Measurements from ENCODE around the gene KCNK10. TPM values are rescaled to one million over a fixed set of nuclear protein-coding genes. Genes with fewer than 3 reads are reported as not detected.

Gene KCNK10
- total and polyA plus RNA-seq, 2 of the 8 experiments (the other 6 are each of a cell fraction or from before 2014, with no cell fraction given), result 0.45 to 0.63 TPM

DNA sequence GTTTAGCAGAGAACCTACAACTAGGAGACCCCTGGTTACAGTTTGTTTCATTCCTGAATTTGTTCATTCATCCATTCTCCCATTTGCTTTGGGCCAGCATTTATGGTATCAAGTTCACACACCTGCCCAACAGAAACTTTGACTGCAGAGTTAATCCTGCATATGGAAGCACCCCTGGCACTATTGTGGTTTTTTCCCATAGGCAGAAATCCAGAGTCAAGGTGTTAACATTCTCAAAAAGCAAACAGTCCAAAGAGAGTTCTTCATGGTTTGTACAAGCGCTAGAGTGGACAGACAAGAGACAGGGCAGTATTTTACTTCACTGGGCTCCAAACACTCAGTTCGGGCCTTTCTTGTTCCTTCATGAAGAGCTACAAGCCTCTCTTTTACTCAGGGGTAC lies 51.9 kb downstream of the KCNK10 start:
- no peak overlapping the region for H3K27ac ChIP-seq (ENCODE audit: low read depth, low read length)
- no peaks in the 10 kb centered on the region for H3K36me3 ChIP-seq (ENCODE audit: control insufficient read depth in 2 of 4, insufficient read depth in 4 of 4, low read length in 3 of 4)
- H3K9ac ChIP-seq (replicated peaks in 1 of 4; ENCODE audit: extremely low read depth in 1 of 4, low read depth in 3 of 4, low read length in 3 of 4), result no peak overlapping the region
- H4K20me1 ChIP-seq (replicated peaks in 1 of 2; ENCODE audit: control insufficient read depth in 1 of 2, insufficient read depth in 2 of 2, low read length in 2 of 2), result no peaks in the 10 kb centered on the region
- no peak overlapping the region for H4K8ac ChIP-seq (ENCODE audit: extremely low read depth, insufficient read depth, low read length)
- H3K27me3 ChIP-seq (replicated peaks in 1 of 4; ENCODE audit: control insufficient read depth in 3 of 4, extremely low read depth in 1 of 4, insufficient read depth in 3 of 4, low read length in 3 of 4), result no peaks in the 10 kb centered on the region; a peak in 1 of 7 replicates
- H4K91ac ChIP-seq (replicated peaks; ENCODE audit: insufficient read length, low read length), result no peak overlapping the region
- H2BK15ac ChIP-seq (ENCODE audit: low read length), result no peak overlapping the region
- H2AFZ ChIP-seq (ENCODE audit: low read length), result 0 out of 2 replicates have a peak overlapping the region, but pooled peaks have one; percentile 100
- no peak overlapping the region for H3K23ac ChIP-seq (ENCODE audit: insufficient read length)
- H3K56ac ChIP-seq (replicated peaks; ENCODE audit: insufficient read length, low read depth, low read length), result no peak overlapping the region
- POLR2A ChIA-PET (ENCODE audit: partially characterized antibody), result no interaction called here
- no peak for FAIRE-seq
- no peak overlapping the region for H3K14ac ChIP-seq (ENCODE audit: insufficient read length)
- H3K18ac ChIP-seq (ENCODE audit: extremely low read depth, low read length), result no peak overlapping the region
- H2BK12ac ChIP-seq (ENCODE audit: low read depth, low read length), result no peak overlapping the region
- H3K9me3 ChIP-seq (ENCODE audit: insufficient read depth in 2 of 2, low read depth in 1 of 2, low read length in 1 of 2), result no peaks in the 10 kb centered on the region
- H2BK120ac ChIP-seq (replicated peaks; ENCODE audit: low read depth, low read length), result no peak overlapping the region
- H4K5ac ChIP-seq (ENCODE audit: insufficient read length, low read depth, low read length), result no peak overlapping the region
- no peak overlapping the region for H3K4ac ChIP-seq (replicated peaks; ENCODE audit: insufficient read length, low read depth, low read length)
- CTCF ChIA-PET (ENCODE audit: partially characterized antibody), result interaction anchor here (1.1 to 2.5 kb wide), 3 partner anchors 13 to 82 kb away, joined by 3 to 9 read pairs (median 4); no protein-coding TSS in a partner anchor
- H3K4me2 ChIP-seq (ENCODE audit: insufficient read depth in 1 of 2, low read depth in 2 of 2, low read length in 2 of 2), result no peak overlapping the region
- no peak overlapping the region for H2BK5ac ChIP-seq (ENCODE audit: low read depth, low read length)
- no peak overlapping the region for H2AK5ac ChIP-seq (ENCODE audit: low read depth, low read length)
- H2BK20ac ChIP-seq (ENCODE audit: low read length), result no peak overlapping the region
- H3K4me3 ChIP-seq (ENCODE audit: extremely low read depth in 1 of 4, insufficient read depth in 2 of 4, low read depth in 3 of 4, low read length in 4 of 4), result no peak overlapping the region
- H3K79me1 ChIP-seq (ENCODE audit: low read depth, low read length), result no peaks in the 10 kb centered on the region
- DNase-seq (ENCODE audit: low read depth in 1 of 2, low spot score in 2 of 2), result no peak
- 85% methylated on average over 2 of the region's 2 CpGs; no CpG with 5 or more reads in 1 of the 2 experiments for WGBS, 2 experiments (ENCODE audit: extremely low coverage in 1 of 2, insufficient coverage in 1 of 2, insufficient read length in 1 of 2, insufficient replicate concordance in 2 of 2, low coverage in 1 of 2, low lambda C conversion rate in 2 of 2, missing lambda C conversion rate in 1 of 2)
- H3K4me1 ChIP-seq (replicated peaks in 1 of 4; ENCODE audit: control insufficient read depth in 3 of 4, insufficient read depth in 4 of 4, low read length in 3 of 4), result peaks cover 0 to 4% (median 2%) of the 10 kb centered on the region in 4 experiments; a peak in 3 of 7 replicates
- no peaks in the 10 kb centered on the region for H3K79me2 ChIP-seq (ENCODE audit: control insufficient read depth in 1 of 2, insufficient read depth in 2 of 2, low read length in 2 of 2)
- no peaks in the 10 kb centered on the region for H3K23me2 ChIP-seq (ENCODE audit: low read depth, low read length)
- TF ChIP-seq POLR2A (IDR thresholded peaks at IDR 0.05; ENCODE audit: control extremely low read depth in 1 of 2, low read depth in 2 of 2, low read length in 2 of 2) (no peak), RAD21 (IDR thresholded peaks at IDR 0.05 in 1 of 2, conservative IDR thresholded peaks at IDR 0.05 in 1 of 2; ENCODE audit: low read depth in 2 of 2, low read length in 2 of 2) (no peak), PHF8 (conservative IDR thresholded peaks at IDR 0.05; ENCODE audit: low read depth, low read length) (no peak), TEAD4 (IDR thresholded peaks at IDR 0.05; ENCODE audit: low read depth, low read length) (no peak), SIN3A (conservative IDR thresholded peaks at IDR 0.05 in 1 of 2, IDR thresholded peaks at IDR 0.05 in 1 of 2; ENCODE audit: low read depth in 1 of 2, low read length in 2 of 2) (no peak), FOSL1 (IDR thresholded peaks at IDR 0.05; ENCODE audit: insufficient read depth, low read depth, low read length) (no peak), KDM5A (IDR thresholded peaks at IDR 0.05; ENCODE audit: low read length) (no peak), CBX5 (IDR thresholded peaks at IDR 0.05; ENCODE audit: low read depth, low read length) (no peak), CHD1 (IDR thresholded peaks at IDR 0.05; ENCODE audit: low read depth, low read length) (no peak)
- TF ChIP-seq, protein P1, sequence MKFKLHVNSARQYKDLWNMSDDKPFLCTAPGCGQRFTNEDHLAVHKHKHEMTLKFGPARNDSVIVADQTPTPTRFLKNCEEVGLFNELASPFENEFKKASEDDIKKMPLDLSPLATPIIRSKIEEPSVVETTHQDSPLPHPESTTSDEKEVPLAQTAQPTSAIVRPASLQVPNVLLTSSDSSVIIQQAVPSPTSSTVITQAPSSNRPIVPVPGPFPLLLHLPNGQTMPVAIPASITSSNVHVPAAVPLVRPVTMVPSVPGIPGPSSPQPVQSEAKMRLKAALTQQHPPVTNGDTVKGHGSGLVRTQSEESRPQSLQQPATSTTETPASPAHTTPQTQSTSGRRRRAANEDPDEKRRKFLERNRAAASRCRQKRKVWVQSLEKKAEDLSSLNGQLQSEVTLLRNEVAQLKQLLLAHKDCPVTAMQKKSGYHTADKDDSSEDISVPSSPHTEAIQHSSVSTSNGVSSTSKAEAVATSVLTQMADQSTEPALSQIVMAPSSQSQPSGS (IDR thresholded peaks at IDR 0.05; ENCODE audit: low read length), result no peak
- TF ChIP-seq, protein P2, sequence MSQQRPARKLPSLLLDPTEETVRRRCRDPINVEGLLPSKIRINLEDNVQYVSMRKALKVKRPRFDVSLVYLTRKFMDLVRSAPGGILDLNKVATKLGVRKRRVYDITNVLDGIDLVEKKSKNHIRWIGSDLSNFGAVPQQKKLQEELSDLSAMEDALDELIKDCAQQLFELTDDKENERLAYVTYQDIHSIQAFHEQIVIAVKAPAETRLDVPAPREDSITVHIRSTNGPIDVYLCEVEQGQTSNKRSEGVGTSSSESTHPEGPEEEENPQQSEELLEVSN (IDR thresholded peaks at IDR 0.05), result no peak

All from H1 (cell line).